GM18951 (cell line): ENCODE data around the gene FGGY.
"Not testable (repeated sequence)": the region's sequence is repeated elsewhere in the genome, so short reads cannot be mapped to it uniquely, and the experiment has no call there.

Source experiments
- POLR2A ChIP-seq: IDR thresholded peaks from 4 replicates; pipeline ENCODE4 v1.6.1; 2011; ENCODE audit warnings: mild to moderate bottlenecking; ENCODE audit not compliant: insufficient read length, insufficient read depth; ENCODE audit errors: extremely low read depth
- in situ Hi-C: fragments of 300-500 bp; cut with MboI; formaldehyde crosslinking; loops from one replicate; pipeline ENCODE4 v1.12.0; 2022; ENCODE audit warnings: low sequenced_read_pairs, mixed read lengths, inconsistent platforms; ENCODE audit not compliant: unreplicated experiment

Gene FGGY

GRCh38 chr1:59434336-59434735 is 137.4 kb downstream of the FGGY start:
- TF ChIP-seq POLR2A, result no peak
- in situ Hi-C loops, result no loop called here

GRCh38 chr1:59436637-59437036 is 139.7 kb downstream of the FGGY start:
- in situ Hi-C loops, result no loop called here
- no peak for TF ChIP-seq POLR2A

- in situ Hi-C loops, result no loop called here
- no peak for TF ChIP-seq POLR2A
These were observed 141.2 kb downstream of the FGGY start for GRCh38 chr1:59438058-59438560.

GRCh38 chr1:59442492-59442891 is 145.6 kb downstream of the FGGY start:
- in situ Hi-C loops, result no loop called here
- no peak for TF ChIP-seq POLR2A

- no peak for TF ChIP-seq POLR2A
- in situ Hi-C loops, result no loop called here
These were observed 146.4 kb downstream of the FGGY start for GRCh38 chr1:59443310-59443709.

GRCh38 chr1:59444520-59444919 is 147.6 kb downstream of the FGGY start:
- in situ Hi-C loops, result no loop called here
- TF ChIP-seq POLR2A, result no peak

GRCh38 chr1:59445040-59445439 is 148.1 kb downstream of the FGGY start:
- TF ChIP-seq POLR2A, result no peak
- in situ Hi-C loops, result no loop called here

- in situ Hi-C loops, result no loop called here
- TF ChIP-seq POLR2A, result no peak
These were observed 149.5 kb downstream of the FGGY start for GRCh38 chr1:59446257-59446901.

- no peak for TF ChIP-seq POLR2A
These were observed 155.1 kb downstream of the FGGY start for GRCh38 chr1:59452026-59452425.

GRCh38 chr1:59452559-59452958 is 155.7 kb downstream of the FGGY start:
- in situ Hi-C loops, result no loop called here
- TF ChIP-seq POLR2A, result no peak

More at GRCh38 chr1:59452026-59452425, 155.1 kb downstream of the FGGY start:
- in situ Hi-C loops, result no loop called here

- in situ Hi-C loops, result no loop called here
- TF ChIP-seq POLR2A, result no peak
These were observed 156.5 kb downstream of the FGGY start for GRCh38 chr1:59453297-59453968.

- no peak for TF ChIP-seq POLR2A
- in situ Hi-C loops, result no loop called here
These were observed 158.3 kb downstream of the FGGY start for GRCh38 chr1:59455206-59455605.

- TF ChIP-seq POLR2A, result no peak
- in situ Hi-C loops, result no loop called here
These were observed 160.9 kb downstream of the FGGY start for GRCh38 chr1:59457786-59458185.

- in situ Hi-C loops, result no loop called here
- no peak for TF ChIP-seq POLR2A
These were observed 162.0 kb downstream of the FGGY start for GRCh38 chr1:59458884-59459283.

GRCh38 chr1:59462942-59463341 is 166.0 kb downstream of the FGGY start:
- in situ Hi-C loops, result not testable (repeated sequence)

- in situ Hi-C loops, result not testable (repeated sequence)
These were observed 168.6 kb downstream of the FGGY start for GRCh38 chr1:59465478-59465877.
